IPS-20b (cell line): ENCODE results near the gene MECR.

Source experiments
- H3K27ac ChIP-seq: one replicate; pipeline ENCODE4 v1.5.1; 2013; ENCODE audit warnings: low read length
- H3K27me3 ChIP-seq: 2 replicates; pipeline ENCODE4 v1.6.1; 2013; ENCODE audit warnings: mild to moderate bottlenecking, low read length, inconsistent platforms; ENCODE audit not compliant: insufficient read depth
- H3K36me3 ChIP-seq: 2 replicates; pipeline ENCODE4 v1.6.1; 2013; ENCODE audit warnings: low read depth, mild to moderate bottlenecking, inconsistent platforms, low read length, moderate library complexity; ENCODE audit not compliant: insufficient read depth
- H3K4me1 ChIP-seq: 2 replicates; pipeline ENCODE4 v1.6.1; 2013; ENCODE audit warnings: mild to moderate bottlenecking, control low read depth, inconsistent platforms, low read length, moderate library complexity; ENCODE audit not compliant: insufficient read depth
- H3K4me3 ChIP-seq: 2 replicates; pipeline ENCODE4 v1.5.1; 2013; ENCODE audit warnings: mild to moderate bottlenecking, low read length, inconsistent platforms
- H3K9ac ChIP-seq: 2 replicates; pipeline ENCODE4 v1.6.1; 2013; ENCODE audit warnings: low read depth, mild to moderate bottlenecking, inconsistent platforms, low read length, moderate library complexity
- H3K9me3 ChIP-seq: 2 replicates; pipeline ENCODE4 v1.6.1; 2013; ENCODE audit warnings: mild to moderate bottlenecking, low read depth, low read length, inconsistent platforms; ENCODE audit not compliant: insufficient read depth

Gene MECR

DNA sequence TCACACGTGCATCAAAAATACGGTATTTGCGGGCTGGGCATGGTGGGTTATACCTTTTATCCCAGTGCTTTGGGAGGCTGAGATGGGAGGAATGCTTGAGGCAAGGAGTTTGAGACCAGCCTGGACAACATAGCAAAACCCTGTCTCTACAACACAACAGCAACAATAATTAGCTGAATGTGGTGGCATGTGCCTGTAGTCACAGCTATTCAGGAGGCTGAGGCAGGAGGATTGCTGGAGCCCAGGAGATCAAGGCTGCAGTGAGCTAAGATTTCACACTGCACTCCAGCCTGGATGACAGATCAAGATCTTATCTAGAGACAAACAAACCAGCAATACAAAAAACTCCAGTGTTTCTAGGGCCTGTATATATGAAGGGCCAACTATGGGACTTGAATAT, 36.2 kb upstream of the MECR start:
- Histone ChIP-seq H3K27ac (no peak overlapping the region), H3K27me3 (no peaks in the 10 kb centered on the region), H3K9ac (no peak overlapping the region), H3K4me3 (no peak overlapping the region), H3K4me1 (peaks cover 11% of the 10 kb centered on the region; the same call in 1 of the 2 replicates), H3K36me3 (no peaks in the 10 kb centered on the region), H3K9me3 (no peaks in the 10 kb centered on the region)

- Histone ChIP-seq H3K9ac (no peak overlapping the region), H3K4me3 (no peak overlapping the region), H3K36me3 (no peaks in the 10 kb centered on the region), H3K27ac (no peak overlapping the region), H3K27me3 (peaks cover 11% of the 10 kb centered on the region), H3K9me3 (no peaks in the 10 kb centered on the region), H3K4me1 (no peaks in the 10 kb centered on the region; the same call in 1 of the 2 replicates)
These were observed 34.1 kb upstream of the MECR start for GRCh38 chr1:29264773-29265389.

DNA sequence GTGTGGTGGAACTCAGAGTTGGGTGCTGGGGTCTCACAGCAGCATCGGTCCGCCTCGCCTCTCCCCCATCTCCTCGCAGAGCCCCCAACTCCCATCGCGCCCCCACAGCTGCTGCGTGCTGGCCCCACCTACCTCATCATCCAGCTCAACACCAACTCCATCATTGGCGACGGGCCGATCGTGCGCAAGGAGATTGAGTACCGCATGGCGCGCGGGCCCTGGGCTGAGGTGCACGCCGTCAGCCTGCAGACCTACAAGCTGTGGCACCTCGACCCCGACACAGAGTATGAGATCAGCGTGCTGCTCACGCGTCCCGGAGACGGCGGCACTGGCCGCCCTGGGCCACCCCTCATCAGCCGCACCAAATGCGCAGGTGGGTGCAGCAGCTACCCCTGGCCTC, 29.8 kb upstream of the MECR start:
- H3K4me1 ChIP-seq: peaks cover 22% of the 10 kb centered on the region; the same call in 1 of the 2 replicates
- H3K9ac ChIP-seq: no peak overlapping the region
- peaks cover 40% of the 10 kb centered on the region for H3K27me3 ChIP-seq
- peak overlapping the region; percentile 69; the same call in 1 of the 2 replicates for H3K4me3 ChIP-seq
- no peaks in the 10 kb centered on the region for H3K36me3 ChIP-seq
- no peak overlapping the region for H3K27ac ChIP-seq
- no peaks in the 10 kb centered on the region for H3K9me3 ChIP-seq

DNA sequence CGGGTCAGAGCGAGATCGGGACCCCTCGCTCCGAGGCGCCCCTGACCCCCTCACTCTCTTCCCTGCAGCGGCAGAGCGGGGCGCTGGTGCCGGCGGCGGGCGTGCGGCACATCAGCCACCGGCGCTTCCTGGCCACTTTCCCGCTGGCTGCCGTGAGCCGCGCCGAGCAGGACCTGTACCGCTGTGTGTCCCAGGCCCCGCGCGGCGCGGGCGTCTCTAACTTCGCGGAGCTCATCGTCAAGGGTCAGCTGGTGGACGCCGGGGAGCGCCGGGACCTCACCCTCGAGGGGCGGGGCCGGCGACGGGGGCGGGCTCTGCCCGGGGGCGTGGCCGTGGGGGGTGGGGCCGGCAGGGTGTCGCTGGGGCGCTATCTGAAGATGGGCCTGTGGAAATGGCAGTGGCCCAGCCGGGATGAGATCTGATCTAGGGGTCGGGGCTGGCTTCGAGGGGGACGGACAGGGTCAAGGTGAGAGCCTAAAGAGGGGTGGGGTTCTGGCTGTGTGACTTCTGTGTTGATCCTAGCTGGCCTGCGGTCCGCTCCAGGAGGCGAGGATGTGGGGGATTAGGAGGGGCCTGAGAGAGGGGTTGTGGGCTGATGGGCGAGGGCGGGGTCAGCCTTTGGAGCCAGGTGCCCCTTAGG, 29.2 kb upstream of the MECR start:
- Histone ChIP-seq H3K4me1 (peaks cover 22% of the 10 kb centered on the region; the same call in 1 of the 2 replicates), H3K4me3 (peak overlapping the region; percentile 69), H3K27me3 (peaks cover 40% of the 10 kb centered on the region), H3K27ac (no peak overlapping the region), H3K9me3 (no peaks in the 10 kb centered on the region), H3K36me3 (no peaks in the 10 kb centered on the region), H3K9ac (no peak overlapping the region)

- no peak overlapping the region for H3K9ac ChIP-seq
- no peak overlapping the region for H3K27ac ChIP-seq
- H3K36me3 ChIP-seq: no peaks in the 10 kb centered on the region
- no peaks in the 10 kb centered on the region for H3K9me3 ChIP-seq
- peaks cover 22% of the 10 kb centered on the region; the same call in 1 of the 2 replicates for H3K4me1 ChIP-seq
- H3K27me3 ChIP-seq: peaks cover 40% of the 10 kb centered on the region
- peak overlapping the region; percentile 69 for H3K4me3 ChIP-seq
These were observed 28.5 kb upstream of the MECR start for GRCh38 chr1:29258976-29259801.

DNA sequence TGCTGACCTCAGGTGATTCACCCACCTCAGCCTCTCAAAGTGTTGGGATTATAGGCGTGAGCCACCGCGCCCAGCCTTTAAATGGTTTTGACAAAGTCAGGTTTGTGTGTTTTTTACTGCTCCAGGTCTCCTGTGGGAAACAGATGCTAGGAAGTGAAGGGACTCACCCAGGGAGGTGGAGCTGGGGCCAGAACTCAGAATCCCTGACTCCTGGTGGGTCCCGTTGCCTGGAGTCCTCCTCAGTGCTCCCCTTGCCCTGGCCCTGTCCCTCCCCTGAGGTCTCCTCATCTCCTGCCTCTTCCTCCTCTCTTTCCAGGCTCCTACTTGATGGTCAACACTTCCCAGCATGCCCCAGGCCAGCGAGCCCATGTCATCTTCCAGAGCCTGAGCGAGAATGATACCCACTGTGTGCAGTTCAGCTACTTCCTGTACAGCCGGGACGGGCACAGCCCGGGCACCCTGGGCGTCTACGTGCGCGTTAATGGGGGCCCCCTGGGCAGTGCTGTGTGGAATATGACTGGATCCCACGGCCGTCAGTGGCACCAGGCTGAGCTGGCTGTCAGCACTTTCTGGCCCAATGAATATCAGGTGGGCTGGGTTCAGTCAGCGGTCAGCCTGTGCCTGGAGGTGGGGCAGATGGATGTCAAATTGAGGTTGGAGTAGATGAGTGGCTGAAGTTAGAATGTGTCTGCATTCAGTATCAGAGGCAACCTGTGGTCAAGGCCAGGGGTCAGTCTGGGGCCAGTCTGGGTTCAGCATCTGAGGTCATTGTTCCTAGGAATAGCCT, 27.6 kb upstream of the MECR start:
- H3K9ac ChIP-seq: no peak overlapping the region
- no peaks in the 10 kb centered on the region for H3K36me3 ChIP-seq
- H3K27ac ChIP-seq: no peak overlapping the region
- peaks cover 40% of the 10 kb centered on the region for H3K27me3 ChIP-seq
- no peaks in the 10 kb centered on the region for H3K9me3 ChIP-seq
- peaks cover 22% of the 10 kb centered on the region; the same call in 1 of the 2 replicates for H3K4me1 ChIP-seq
- no peak overlapping the region for H3K4me3 ChIP-seq

GRCh38 chr1:29256979-29257804, 26.5 kb upstream of the MECR start:
- Histone ChIP-seq H3K4me1 (peaks cover 22% of the 10 kb centered on the region; the same call in 1 of the 2 replicates), H3K36me3 (no peaks in the 10 kb centered on the region), H3K4me3 (peak overlapping the region; percentile 9; the same call in 1 of the 2 replicates), H3K27ac (no peak overlapping the region), H3K9me3 (no peaks in the 10 kb centered on the region), H3K27me3 (peaks cover 40% of the 10 kb centered on the region), H3K9ac (0 out of 2 replicates have a peak overlapping the region, but pooled peaks have one; percentile 29)

DNA sequence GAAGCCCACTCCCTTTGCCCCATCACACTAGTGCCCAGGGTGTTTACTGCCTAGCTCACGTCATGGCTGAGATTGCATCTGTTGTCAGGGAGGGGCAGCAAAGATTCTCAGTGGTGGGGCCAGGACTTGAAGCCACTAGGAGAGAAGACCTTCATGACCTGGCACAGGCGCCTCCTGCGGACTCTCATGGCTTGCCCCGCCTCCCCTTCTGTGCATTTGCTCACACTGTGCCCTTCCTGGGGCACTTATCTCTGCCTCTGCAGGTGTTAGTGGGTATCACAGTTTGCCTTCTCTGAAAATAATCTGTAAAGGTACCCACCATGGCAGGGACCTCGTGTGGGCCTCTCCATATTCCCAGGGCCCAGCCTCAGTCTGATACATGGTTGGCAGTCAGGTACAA, 25.7 kb upstream of the MECR start:
- Histone ChIP-seq H3K4me3 (no peak overlapping the region), H3K27me3 (peaks cover 40% of the 10 kb centered on the region), H3K9ac (no peak overlapping the region), H3K4me1 (peaks cover 22% of the 10 kb centered on the region; the same call in 1 of the 2 replicates), H3K36me3 (no peaks in the 10 kb centered on the region), H3K9me3 (no peaks in the 10 kb centered on the region), H3K27ac (no peak overlapping the region)

DNA sequence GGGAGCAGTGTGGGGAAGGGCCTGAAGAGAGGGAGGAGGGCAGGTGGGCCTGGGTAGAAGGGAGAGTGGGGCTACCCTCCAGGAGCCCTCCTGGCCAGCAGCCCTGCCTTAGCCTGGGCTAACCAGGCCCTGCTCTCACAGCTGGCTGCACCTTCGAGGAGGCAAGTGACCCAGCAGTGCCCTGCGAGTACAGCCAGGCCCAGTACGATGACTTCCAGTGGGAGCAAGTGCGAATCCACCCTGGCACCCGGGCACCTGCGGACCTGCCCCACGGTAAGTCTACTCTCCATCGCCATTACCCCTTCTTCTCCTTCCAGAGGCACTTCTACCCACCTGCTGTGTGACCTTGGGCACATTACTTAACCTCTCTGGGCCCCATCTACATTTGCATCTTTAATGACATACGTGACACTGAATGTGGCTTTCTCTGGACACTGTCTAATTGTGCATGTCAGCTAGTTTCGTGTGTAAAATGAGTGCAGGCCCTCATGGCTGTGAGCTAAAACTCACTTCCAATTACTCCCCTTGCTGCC, 24.5 kb upstream of the MECR start:
- Histone ChIP-seq H3K27me3 (peaks cover 29% of the 10 kb centered on the region), H3K9me3 (no peaks in the 10 kb centered on the region), H3K27ac (no peak overlapping the region), H3K4me1 (peaks cover 27% of the 10 kb centered on the region), H3K4me3 (no peak overlapping the region), H3K36me3 (no peaks in the 10 kb centered on the region), H3K9ac (no peak overlapping the region)

- H3K27me3 ChIP-seq: peaks cover 25% of the 10 kb centered on the region
- peaks cover 36% of the 10 kb centered on the region for H3K4me1 ChIP-seq
- no peak overlapping the region for H3K27ac ChIP-seq
- H3K4me3 ChIP-seq: no peak overlapping the region
- H3K36me3 ChIP-seq: no peaks in the 10 kb centered on the region
- H3K9ac ChIP-seq: no peak overlapping the region
- H3K9me3 ChIP-seq: no peaks in the 10 kb centered on the region
These were observed 23.6 kb upstream of the MECR start for GRCh38 chr1:29254346-29254745.
